Stimulated activated CD8-positive, alpha-beta memory T cell treated with anti-CD3 and anti-CD28 coated beads, Interleukin-4, amount 100 ng/mL, for 24 hours (primary cell): Measurements from ENCODE around the gene CCL13.
A peak's percentile ranks its signal among the peaks of the same experiment; 100 is the strongest.

ENCODE experiments used
- DNase-seq: peaks from one replicate; pipeline ENCODE4 v3.0.0-alpha.2; 2020; ENCODE audit warnings: low read depth

CCL13 gene

DNA sequence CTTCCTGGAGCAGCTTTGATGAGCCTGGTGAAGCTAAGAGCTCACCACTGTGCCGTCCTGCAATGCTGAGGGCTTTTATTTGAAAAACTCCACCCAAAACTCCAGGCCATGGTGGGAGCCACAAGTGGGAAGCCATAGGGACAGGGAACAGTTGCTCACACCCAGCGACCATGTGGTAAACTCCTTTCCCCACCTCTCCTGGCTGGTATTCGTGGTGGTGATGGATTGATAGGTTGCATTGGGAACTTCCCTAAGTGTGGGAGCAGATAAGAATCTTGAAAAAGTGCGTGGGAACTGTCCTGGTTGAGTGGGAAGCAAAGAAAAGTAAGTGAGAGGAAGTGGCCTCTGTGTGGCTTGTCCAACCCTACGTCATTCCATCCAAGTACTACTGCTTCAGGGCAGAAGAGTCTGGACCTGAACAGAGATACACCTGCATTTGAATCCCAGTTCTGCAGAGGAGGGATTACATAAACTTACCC lies 6.9 kb downstream of the CCL13 start, which contains the start of gene CCL1:
Gene CCL1, minus strand, starts transcription at position 51 of the 479 bp plus-strand sequence. CDS start 72 bp downstream, outside the sequence.
- DNase-seq = no peak

GRCh38 chr17:34364751-34365150 lies 8.5 kb downstream of the CCL13 start:
- DNase-seq = no peak

DNA sequence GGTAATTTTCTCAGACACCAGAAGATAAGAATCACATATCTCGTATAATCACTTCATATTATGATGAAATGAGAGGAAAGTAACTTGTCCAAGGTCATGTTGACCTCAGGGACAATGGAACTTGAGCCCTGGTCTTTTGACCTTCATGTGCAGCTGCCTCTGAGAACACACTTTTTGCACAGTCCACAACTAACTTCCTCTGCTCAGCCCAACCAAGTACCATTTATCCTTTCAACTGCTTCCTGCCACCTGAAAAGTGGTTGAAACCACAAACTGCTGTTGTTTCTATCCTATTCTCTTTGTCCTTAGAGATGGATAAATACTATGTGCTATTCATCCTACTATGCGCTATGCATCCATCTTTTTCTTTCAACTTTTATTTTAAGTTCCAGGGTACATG lies 9.1 kb downstream of the CCL13 start:
- no peak for DNase-seq

DNA sequence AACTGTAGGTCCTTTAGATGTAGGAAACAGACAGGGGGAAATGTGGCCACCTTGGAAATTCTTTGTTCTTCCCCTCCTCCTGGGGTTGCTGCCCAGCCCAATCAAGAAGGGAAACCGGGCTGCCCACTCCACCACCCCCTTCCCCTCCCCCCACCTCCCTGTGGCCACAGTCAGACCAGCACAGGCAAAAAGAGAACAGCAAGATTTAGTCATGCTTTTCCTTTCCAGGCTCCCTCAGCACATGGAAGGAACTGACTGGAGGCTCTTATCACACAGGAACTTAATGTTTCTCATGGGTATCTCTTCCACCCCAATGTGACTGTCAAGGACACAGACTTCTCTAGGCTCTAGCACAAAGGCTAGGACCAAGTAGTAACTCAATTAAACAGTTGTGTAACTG lies 9.7 kb downstream of the CCL13 start:
- no peak for DNase-seq

DNA sequence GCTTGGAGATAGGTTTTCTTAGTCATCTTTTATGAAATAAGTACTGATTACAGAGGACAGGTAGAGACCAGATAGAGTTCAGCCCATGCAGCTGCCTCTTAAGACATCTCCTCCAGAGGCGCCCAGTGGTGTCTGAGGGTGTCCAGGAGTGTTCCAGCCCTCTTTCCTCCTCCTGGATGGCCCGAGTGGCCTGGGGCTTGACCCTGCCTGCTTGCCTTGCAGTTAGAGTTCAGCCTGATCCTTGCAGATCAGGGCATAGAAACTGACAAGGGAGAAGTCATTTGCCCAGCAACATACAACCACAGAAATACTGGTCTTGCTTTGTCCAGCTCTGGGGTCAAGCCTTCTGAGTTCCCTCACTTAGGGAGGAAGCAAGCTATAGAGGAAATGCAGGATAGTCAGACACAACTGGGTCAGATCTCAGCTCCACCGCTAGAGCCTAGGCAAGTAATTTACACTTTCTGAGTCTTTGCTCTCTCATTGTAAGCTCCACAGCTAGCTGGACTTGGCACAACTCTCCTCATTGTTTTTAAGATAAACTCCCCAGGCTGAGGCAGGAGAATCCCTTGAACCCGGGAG lies 10.3 kb downstream of the CCL13 start:
- no peak for DNase-seq

DNA sequence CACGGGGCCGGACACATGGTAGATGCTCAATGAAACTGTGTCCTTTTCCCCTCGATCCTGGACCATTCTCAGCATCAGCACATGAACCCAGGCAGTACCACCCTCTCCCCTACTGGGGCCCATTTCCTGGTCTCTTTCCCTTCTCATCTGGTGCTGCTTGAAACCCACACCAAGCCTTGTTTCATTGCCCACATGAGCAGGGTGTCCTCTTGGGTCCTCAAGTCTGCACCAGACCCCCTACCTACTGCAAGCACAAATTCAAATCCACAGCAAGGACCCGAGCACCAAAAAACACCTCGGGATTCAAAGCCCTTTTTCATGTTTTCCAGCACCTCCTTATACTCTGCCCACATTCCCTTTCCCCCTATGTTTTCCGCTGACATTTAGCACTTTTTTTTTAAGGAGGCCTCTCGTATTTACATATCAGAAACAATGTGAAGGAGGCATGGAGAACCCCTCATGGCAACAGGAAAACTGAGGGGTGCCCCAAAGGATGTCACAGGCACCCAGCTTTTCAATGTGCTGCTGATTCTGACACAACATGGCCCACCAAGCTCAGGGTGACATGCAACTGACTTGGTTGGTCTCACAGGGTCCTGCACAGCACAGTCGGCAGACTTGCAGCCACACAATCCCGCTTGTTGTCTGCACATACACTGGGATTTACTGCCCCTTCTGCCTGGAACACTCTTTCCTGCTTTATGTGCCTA lies 11.4 kb downstream of the CCL13 start:
- no peak for DNase-seq

DNA sequence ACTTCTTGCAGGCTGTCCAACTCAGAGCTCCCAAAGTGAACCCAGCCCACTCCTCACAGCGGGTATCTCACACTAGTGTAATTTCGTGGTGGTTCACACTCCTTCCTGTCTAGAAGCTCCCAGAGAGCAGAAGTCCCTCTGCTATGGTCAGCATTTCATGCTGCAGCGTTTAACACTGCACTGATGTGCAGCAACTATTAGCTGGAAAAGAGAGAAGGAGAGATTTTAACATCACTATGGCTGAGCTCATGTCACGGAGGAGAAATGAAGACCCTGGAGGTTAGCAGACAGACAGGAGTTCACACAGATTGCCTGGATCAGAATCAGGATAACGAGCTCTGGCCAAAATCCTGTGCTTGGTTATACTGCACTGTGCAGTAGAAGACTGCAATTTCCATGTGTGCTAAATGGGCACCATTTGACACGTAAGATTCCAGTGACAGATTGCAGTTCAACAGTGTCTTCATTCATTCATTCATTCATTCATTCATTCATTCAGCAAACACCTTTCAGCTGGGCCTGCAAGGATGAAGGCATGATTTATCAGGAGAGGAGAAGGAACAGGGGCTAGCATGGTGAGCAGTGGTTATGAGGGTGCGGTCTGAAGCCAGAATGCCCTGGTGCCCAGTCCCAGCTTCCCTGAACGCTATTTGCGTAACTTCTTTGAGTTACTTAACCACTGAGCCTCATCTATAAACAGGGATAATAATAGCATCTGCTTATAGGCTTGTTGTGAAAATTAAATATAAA lies 12.1 kb downstream of the CCL13 start:
- DNase-seq = no peak

GRCh38 chr17:34368946-34369500 lies 12.7 kb downstream of the CCL13 start:
- DNase-seq = no peak

DNA sequence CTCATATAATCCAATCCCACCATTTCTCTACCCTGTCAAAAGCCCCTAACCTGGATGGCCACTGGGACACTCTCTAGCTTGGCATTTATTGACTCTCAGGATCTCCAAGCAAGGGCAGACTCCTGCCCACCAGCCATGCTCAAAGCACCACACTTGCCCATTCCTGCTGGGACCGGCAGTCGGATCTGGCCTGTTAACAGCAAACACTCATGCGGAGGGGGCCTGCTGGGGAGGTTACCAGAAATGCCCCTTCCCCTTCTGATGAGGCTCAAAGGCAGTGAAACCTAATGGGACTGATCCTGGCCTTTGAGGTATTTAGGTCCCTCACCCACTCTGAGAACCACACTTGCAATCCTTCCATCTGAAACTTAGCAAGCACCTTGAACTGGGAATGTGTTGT lies 13.3 kb downstream of the CCL13 start:
- DNase-seq = no peak

DNA sequence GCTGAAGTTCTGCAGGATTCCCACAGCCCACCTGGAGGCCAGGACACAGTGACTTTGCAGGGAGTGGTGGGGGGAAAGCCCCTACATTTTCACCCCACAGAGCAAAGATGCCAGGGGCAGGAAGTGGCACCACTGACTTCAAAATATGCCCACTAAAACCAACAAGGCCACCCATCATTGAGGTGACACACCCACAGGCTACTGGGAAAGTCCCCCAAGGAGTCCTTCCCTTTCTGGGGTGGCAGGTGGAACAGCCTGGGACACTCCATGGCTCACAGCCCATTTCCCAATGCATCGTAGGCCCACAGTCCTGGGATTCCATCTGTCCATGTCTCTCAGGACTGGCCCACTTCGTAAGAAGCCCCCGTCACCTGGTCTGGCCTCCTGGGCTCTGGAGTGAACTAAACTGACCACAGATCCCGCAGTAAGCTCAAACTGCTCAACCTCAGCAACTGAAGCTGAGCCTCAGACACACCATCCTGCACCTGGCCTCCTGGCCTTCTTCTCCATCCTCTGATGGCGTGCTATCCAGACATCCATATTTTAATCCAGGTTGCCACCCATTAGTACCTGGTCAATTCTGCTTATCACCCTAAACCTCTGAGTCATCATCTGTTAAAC lies 14.2 kb downstream of the CCL13 start:
- DNase-seq = no peak

GRCh38 chr17:34370997-34371395 lies 14.7 kb downstream of the CCL13 start:
- no peak for DNase-seq

DNA sequence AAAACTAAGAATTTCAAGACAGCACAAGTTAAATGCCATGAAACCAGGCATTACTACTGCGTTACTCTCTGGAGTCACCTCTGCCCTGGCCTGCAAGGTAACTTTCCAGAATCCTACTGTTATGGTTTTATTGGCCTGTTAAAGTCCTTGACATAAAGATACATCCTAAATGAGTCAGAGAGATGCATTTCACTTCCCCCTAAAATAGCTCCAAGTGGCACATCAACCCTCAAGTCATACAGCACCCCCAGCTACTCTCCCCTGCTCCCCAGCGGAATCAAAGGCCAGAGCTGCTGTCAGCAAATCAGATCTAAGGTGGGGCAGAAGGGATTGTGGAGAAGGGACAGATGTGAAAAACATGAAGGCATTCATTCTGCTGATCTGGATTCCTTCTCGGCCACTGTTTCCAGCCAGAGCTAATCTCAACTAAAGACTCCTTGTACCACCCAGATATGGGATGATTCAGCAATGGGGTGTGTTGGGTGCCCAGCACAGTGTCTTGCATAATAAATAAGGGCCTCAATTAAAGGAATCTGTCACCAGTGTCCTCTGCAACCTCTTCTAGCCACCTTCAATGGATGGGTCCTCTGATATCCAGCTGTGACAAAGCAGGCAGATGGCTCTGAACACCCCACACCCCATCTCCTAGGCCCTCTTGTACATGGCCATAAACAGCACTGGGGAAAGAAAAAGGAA lies 15.3 kb downstream of the CCL13 start:
- no peak for DNase-seq

- no peak for DNase-seq
Observed at GRCh38 chr17:34374457-34374856, 18.2 kb downstream of the CCL13 start.

GRCh38 chr17:34375426-34375997 lies 19.2 kb downstream of the CCL13 start:
- no peak for DNase-seq

GRCh38 chr17:34377078-34377823 lies 21.0 kb downstream of the CCL13 start:
- no peak for DNase-seq

GRCh38 chr17:34378664-34379101 lies 22.4 kb downstream of the CCL13 start:
- DNase-seq = no peak

DNA sequence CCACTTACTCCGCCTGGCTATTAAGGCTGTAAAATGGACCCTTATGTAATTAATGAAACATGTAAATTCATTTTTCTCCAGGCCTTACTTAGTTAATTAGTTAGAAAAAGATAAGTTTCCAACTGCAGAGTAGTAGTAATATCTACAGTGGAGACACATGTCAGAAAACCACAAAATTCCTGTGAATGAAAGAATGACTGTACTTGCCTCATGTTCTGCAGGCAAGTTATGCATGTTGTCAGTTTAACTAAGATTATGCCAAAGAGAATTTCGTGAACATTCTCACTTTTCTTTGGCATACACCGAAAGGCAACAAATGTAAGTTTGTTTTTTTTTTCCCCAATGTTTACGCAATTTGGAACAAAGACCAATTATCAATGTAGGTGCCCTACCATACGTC lies 23.6 kb downstream of the CCL13 start:
- DNase-seq = no peak

DNA sequence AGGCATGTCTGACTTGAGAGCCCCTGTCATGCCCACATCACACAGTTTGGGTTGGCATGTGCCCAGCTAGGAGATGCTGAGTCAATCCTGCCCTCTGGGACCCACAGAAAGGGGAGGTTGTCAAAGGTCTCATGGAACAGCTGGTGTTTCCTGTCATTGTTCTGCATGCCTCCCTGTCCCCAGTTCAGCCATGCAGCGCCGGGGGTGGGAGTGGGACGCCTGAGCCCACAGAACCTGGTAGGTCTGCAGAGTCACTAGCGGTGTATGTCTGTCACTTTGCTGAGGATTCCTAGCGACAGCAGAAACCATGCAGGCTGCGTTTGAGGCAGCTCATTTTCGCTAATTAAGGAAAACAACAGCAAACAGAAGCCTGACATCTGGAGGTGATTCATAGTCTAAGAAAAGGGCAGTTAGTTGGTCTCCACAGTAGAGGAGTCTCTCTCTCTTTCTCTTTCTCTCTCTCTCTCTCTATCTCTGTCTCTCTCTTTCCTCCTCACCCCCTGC lies 26.4 kb downstream of the CCL13 start:
- peak; percentile 28 for DNase-seq

- DNase-seq = no peak
Observed at GRCh38 chr17:34383216-34383615, 26.9 kb downstream of the CCL13 start.

- DNase-seq = no peak
Observed at GRCh38 chr17:34384271-34384670, 28.0 kb downstream of the CCL13 start.
